Activated naive CD8-positive, alpha-beta T cell treated with anti-CD3 and anti-CD28 coated beads for 36 hours (primary cell): ENCODE data around the gene USP49. TPM values are rescaled to one million over a fixed set of nuclear protein-coding genes. Genes with fewer than 3 reads are reported as not detected.

Experiments used
- DNase-seq: peaks from one replicate; pipeline ENCODE4 v3.0.0; 2021
- H3K27ac Mint-ChIP-seq: one replicate; pipeline ENCODE4 v1.8.0; 2022; ENCODE audit warnings: mild to moderate bottlenecking, moderate library complexity, mixed read lengths
- H3K27me3 Mint-ChIP-seq: one replicate; pipeline ENCODE4 v1.8.0; 2022; ENCODE audit warnings: mild to moderate bottlenecking, mixed read lengths
- H3K36me3 Mint-ChIP-seq: one replicate; pipeline ENCODE4 v1.8.0; 2021; ENCODE audit warnings: mild to moderate bottlenecking, mixed read lengths
- H3K4me1 Mint-ChIP-seq: one replicate; pipeline ENCODE4 v1.8.0; 2021; ENCODE audit warnings: mixed read lengths
- H3K4me3 Mint-ChIP-seq: one replicate; pipeline ENCODE4 v1.8.0; 2022; ENCODE audit warnings: mild to moderate bottlenecking, moderate library complexity, mixed read lengths
- H3K9me3 Mint-ChIP-seq: one replicate; pipeline ENCODE4 v1.8.0; 2022; ENCODE audit warnings: mixed read lengths
- total RNA-seq, 2 experiments: library from RNA; stranded (reverse); gene quantifications; one replicate each; pipeline ENCODE4 v1.2.3, GENCODE V29; 2021

The USP49 gene
- total RNA-seq, 2 experiments from 2014 or later: 4.4 to 4.5 TPM

GRCh38 chr6:41901882-41902519 is 6.8 kb upstream of the USP49 start:
- no peak overlapping the region for H3K4me3 Mint-ChIP-seq
- peaks cover 1% of the 10 kb centered on the region for H3K36me3 Mint-ChIP-seq
- DNase-seq: peak; percentile 44
- H3K4me1 Mint-ChIP-seq: peaks cover 9% of the 10 kb centered on the region
- no peaks in the 10 kb centered on the region for H3K27me3 Mint-ChIP-seq
- H3K27ac Mint-ChIP-seq: no peak overlapping the region
- H3K9me3 Mint-ChIP-seq: no peaks in the 10 kb centered on the region

- Mint-ChIP-seq H3K27me3 (no peaks in the 10 kb centered on the region), H3K9me3 (no peaks in the 10 kb centered on the region), H3K36me3 (no peaks in the 10 kb centered on the region), H3K4me1 (peaks cover 16% of the 10 kb centered on the region), H3K27ac (no peak overlapping the region), H3K4me3 (no peak overlapping the region)
- DNase-seq: no peak
These were observed 5.7 kb upstream of the USP49 start for GRCh38 chr6:41900861-41901260.

GRCh38 chr6:41896281-41896680 is 1.1 kb upstream of the USP49 start:
- Mint-ChIP-seq H3K4me3 (peak overlapping the region; percentile 86), H3K4me1 (peaks cover 8% of the 10 kb centered on the region), H3K27ac (peak overlapping the region; percentile 89), H3K36me3 (no peaks in the 10 kb centered on the region), H3K9me3 (no peaks in the 10 kb centered on the region), H3K27me3 (no peaks in the 10 kb centered on the region)
- no peak for DNase-seq

GRCh38 chr6:41894366-41895299 is 542 bp downstream of the USP49 start:
- H3K36me3 Mint-ChIP-seq: no peaks in the 10 kb centered on the region
- no peaks in the 10 kb centered on the region for H3K27me3 Mint-ChIP-seq
- H3K27ac Mint-ChIP-seq: peak overlapping the region; percentile 89
- H3K4me3 Mint-ChIP-seq: peak overlapping the region; percentile 86
- peak; percentile 55 for DNase-seq
- H3K4me1 Mint-ChIP-seq: peaks cover 8% of the 10 kb centered on the region
- H3K9me3 Mint-ChIP-seq: no peaks in the 10 kb centered on the region

GRCh38 chr6:41892921-41893564 is 2.1 kb downstream of the USP49 start:
- Mint-ChIP-seq H3K4me1 (peaks cover 8% of the 10 kb centered on the region), H3K27ac (no peak overlapping the region), H3K9me3 (no peaks in the 10 kb centered on the region), H3K4me3 (no peak overlapping the region), H3K27me3 (no peaks in the 10 kb centered on the region), H3K36me3 (no peaks in the 10 kb centered on the region)
- no peak for DNase-seq

GRCh38 chr6:41887331-41887751 is 7.8 kb downstream of the USP49 start:
- no peak for DNase-seq
- no peaks in the 10 kb centered on the region for H3K9me3 Mint-ChIP-seq
- H3K4me1 Mint-ChIP-seq: no peaks in the 10 kb centered on the region
- no peak overlapping the region for H3K4me3 Mint-ChIP-seq
- no peaks in the 10 kb centered on the region for H3K27me3 Mint-ChIP-seq
- H3K27ac Mint-ChIP-seq: no peak overlapping the region
- no peaks in the 10 kb centered on the region for H3K36me3 Mint-ChIP-seq

GRCh38 chr6:41885930-41886329 is 9.2 kb downstream of the USP49 start:
- no peaks in the 10 kb centered on the region for H3K9me3 Mint-ChIP-seq
- H3K27me3 Mint-ChIP-seq: no peaks in the 10 kb centered on the region
- H3K4me3 Mint-ChIP-seq: no peak overlapping the region
- no peak overlapping the region for H3K27ac Mint-ChIP-seq
- DNase-seq: no peak
- no peaks in the 10 kb centered on the region for H3K36me3 Mint-ChIP-seq
- H3K4me1 Mint-ChIP-seq: no peaks in the 10 kb centered on the region

GRCh38 chr6:41884957-41885356 is 10.2 kb downstream of the USP49 start:
- no peaks in the 10 kb centered on the region for H3K9me3 Mint-ChIP-seq
- no peak overlapping the region for H3K4me3 Mint-ChIP-seq
- H3K36me3 Mint-ChIP-seq: no peaks in the 10 kb centered on the region
- H3K4me1 Mint-ChIP-seq: no peaks in the 10 kb centered on the region
- no peak overlapping the region for H3K27ac Mint-ChIP-seq
- no peaks in the 10 kb centered on the region for H3K27me3 Mint-ChIP-seq
- DNase-seq: no peak

GRCh38 chr6:41881506-41881905 is 13.7 kb downstream of the USP49 start:
- no peak overlapping the region for H3K4me3 Mint-ChIP-seq
- no peaks in the 10 kb centered on the region for H3K9me3 Mint-ChIP-seq

GRCh38 chr6:41878961-41879405 is 16.2 kb downstream of the USP49 start:
- H3K4me3 Mint-ChIP-seq: no peak overlapping the region
- H3K27me3 Mint-ChIP-seq: no peaks in the 10 kb centered on the region
- H3K4me1 Mint-ChIP-seq: no peaks in the 10 kb centered on the region
- H3K27ac Mint-ChIP-seq: no peak overlapping the region
- no peaks in the 10 kb centered on the region for H3K9me3 Mint-ChIP-seq
- DNase-seq: no peak
- no peaks in the 10 kb centered on the region for H3K36me3 Mint-ChIP-seq

More at GRCh38 chr6:41881506-41881905, 13.7 kb downstream of the USP49 start:
- no peaks in the 10 kb centered on the region for H3K27me3 Mint-ChIP-seq
- no peaks in the 10 kb centered on the region for H3K4me1 Mint-ChIP-seq
- no peaks in the 10 kb centered on the region for H3K36me3 Mint-ChIP-seq
- H3K27ac Mint-ChIP-seq: no peak overlapping the region
- DNase-seq: no peak

GRCh38 chr6:41878246-41878645 is 16.9 kb downstream of the USP49 start:
- no peak overlapping the region for H3K27ac Mint-ChIP-seq
- H3K27me3 Mint-ChIP-seq: no peaks in the 10 kb centered on the region
- H3K9me3 Mint-ChIP-seq: no peaks in the 10 kb centered on the region
- no peaks in the 10 kb centered on the region for H3K4me1 Mint-ChIP-seq
- no peak for DNase-seq
- no peaks in the 10 kb centered on the region for H3K36me3 Mint-ChIP-seq
- H3K4me3 Mint-ChIP-seq: no peak overlapping the region

GRCh38 chr6:41877051-41877680 is 18.0 kb downstream of the USP49 start:
- no peak overlapping the region for H3K27ac Mint-ChIP-seq
- H3K9me3 Mint-ChIP-seq: no peaks in the 10 kb centered on the region
- H3K36me3 Mint-ChIP-seq: no peaks in the 10 kb centered on the region
- DNase-seq: no peak
- no peaks in the 10 kb centered on the region for H3K4me1 Mint-ChIP-seq
- H3K4me3 Mint-ChIP-seq: no peak overlapping the region
- H3K27me3 Mint-ChIP-seq: no peaks in the 10 kb centered on the region

- no peaks in the 10 kb centered on the region for H3K27me3 Mint-ChIP-seq
- H3K4me1 Mint-ChIP-seq: no peaks in the 10 kb centered on the region
- no peak overlapping the region for H3K27ac Mint-ChIP-seq
- DNase-seq: no peak
- H3K4me3 Mint-ChIP-seq: no peak overlapping the region
- no peaks in the 10 kb centered on the region for H3K9me3 Mint-ChIP-seq
- H3K36me3 Mint-ChIP-seq: no peaks in the 10 kb centered on the region
These were observed 20.4 kb downstream of the USP49 start for GRCh38 chr6:41874741-41875140.

GRCh38 chr6:41872147-41872546 is 23.0 kb downstream of the USP49 start:
- H3K4me1 Mint-ChIP-seq: no peaks in the 10 kb centered on the region
- no peaks in the 10 kb centered on the region for H3K36me3 Mint-ChIP-seq
- H3K9me3 Mint-ChIP-seq: no peaks in the 10 kb centered on the region
- no peak overlapping the region for H3K4me3 Mint-ChIP-seq
- DNase-seq: no peak
- H3K27me3 Mint-ChIP-seq: no peaks in the 10 kb centered on the region
- H3K27ac Mint-ChIP-seq: no peak overlapping the region

- Mint-ChIP-seq H3K4me3 (no peak overlapping the region), H3K9me3 (no peaks in the 10 kb centered on the region), H3K27ac (no peak overlapping the region), H3K36me3 (no peaks in the 10 kb centered on the region), H3K4me1 (no peaks in the 10 kb centered on the region), H3K27me3 (no peaks in the 10 kb centered on the region)
- no peak for DNase-seq
These were observed 23.5 kb downstream of the USP49 start for GRCh38 chr6:41871691-41872090.
